SK-N-SH (cell line): ENCODE results near the gene RGL1.

Source experiments
- CHD2 ChIP-seq: fragments of 150-350 bp; IDR thresholded peaks from 2 replicates; pipeline ENCODE4 v1.6.1; 2018; ENCODE audit warnings: low read length; ENCODE audit not compliant: partially characterized antibody
- CTCF ChIP-seq: fragments of 200-600 bp; sonication (generic); IDR thresholded peaks from 2 replicates; pipeline ENCODE4 v1.6.1; 2017; ENCODE audit warnings: antibody characterized with exemption, mild to moderate bottlenecking, moderate library complexity
- JUND ChIP-seq: IDR thresholded peaks from 2 replicates; pipeline ENCODE4 v1.4.0; 2012
- NFIC ChIP-seq: IDR thresholded peaks from 2 replicates; pipeline ENCODE4 v1.4.0; 2012; ENCODE audit warnings: borderline replicate concordance
- RAD21 ChIP-seq: IDR thresholded peaks from 2 replicates; pipeline ENCODE4 v1.6.1; 2012; ENCODE audit warnings: mild to moderate bottlenecking, low read length
- REST ChIP-seq: IDR thresholded peaks from 2 replicates; pipeline ENCODE4 v1.6.1; 2012; ENCODE audit warnings: mild to moderate bottlenecking, low read depth, low read length, moderate library complexity
- TAF1 ChIP-seq: IDR thresholded peaks from 2 replicates; pipeline ENCODE4 v1.6.1; 2012; ENCODE audit warnings: low read depth, mild to moderate bottlenecking, low read length, moderate library complexity, borderline replicate concordance
- TCF12 ChIP-seq: IDR thresholded peaks from 2 replicates; pipeline ENCODE4 v1.4.0; 2012
- USF2 ChIP-seq: fragments of 150-350 bp; IDR thresholded peaks from 2 replicates; pipeline ENCODE4 v1.6.1; 2017; ENCODE audit warnings: antibody characterized with exemption, low read length, low read depth, borderline replicate concordance
- ZBTB33 ChIP-seq: IDR thresholded peaks from 2 replicates; pipeline ENCODE4 v1.4.0; 2012; ENCODE audit warnings: low read depth, borderline replicate concordance

GRCh38 chr1:183876309-183876708 lies 71.4 kb downstream of the RGL1 start:
- no peak for TF ChIP-seq ZBTB33
- TF ChIP-seq REST, result no peak
- TF ChIP-seq CTCF, result no peak
- no peak for TF ChIP-seq TAF1
- no peak for TF ChIP-seq JUND
- TF ChIP-seq RAD21, result no peak
- TF ChIP-seq NFIC, result no peak
- TF ChIP-seq CHD2, result no peak
- no peak for TF ChIP-seq TCF12
- no peak for TF ChIP-seq USF2
